ENCODE data around the gene CXCL6.

CXCL6 gene

DNA sequence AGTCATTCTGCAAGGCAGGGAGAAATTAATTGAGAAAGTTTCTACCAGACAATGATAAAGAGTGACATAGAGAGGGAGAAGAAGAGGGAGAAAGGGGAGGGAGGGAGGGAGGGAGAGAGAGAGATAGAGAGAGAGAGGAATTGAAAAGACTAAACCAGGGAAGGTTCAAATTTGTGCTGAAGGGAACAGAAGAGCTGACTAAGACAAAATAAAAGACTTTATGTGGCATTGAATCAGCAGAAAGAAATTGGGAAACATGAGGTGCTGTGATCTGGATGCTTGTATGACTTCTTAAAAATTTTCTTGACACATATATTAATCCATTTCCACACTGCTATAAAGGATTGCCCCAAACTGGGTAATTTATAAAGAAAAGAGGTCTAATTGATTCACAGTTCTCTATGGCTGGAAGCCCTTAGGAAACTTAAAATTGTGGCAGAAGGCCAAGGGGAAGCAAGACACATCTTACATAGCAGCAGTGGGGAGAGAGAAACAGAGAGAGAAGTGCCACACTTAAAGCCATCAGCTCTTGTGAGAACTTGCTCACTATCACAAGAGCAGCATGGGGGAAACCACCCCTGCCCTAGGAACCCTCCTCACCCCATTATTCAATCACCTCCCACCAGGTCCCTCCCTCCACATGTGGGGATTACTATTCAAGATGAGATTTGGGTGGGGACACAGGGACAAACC, 13.5 kb upstream of the CXCL6 start:
- no peak for DNase-seq (ENCODE audit: low spot score)

GRCh38 chr4:73823760-73824159, 12.7 kb upstream of the CXCL6 start:
- no peak for DNase-seq (ENCODE audit: low spot score)
- TF ChIP-seq CTCF (IDR thresholded peaks at IDR 0.05; ENCODE audit: extremely low read depth, missing control alignments) = no peak

More for the DNA sequence above, 13.5 kb upstream of the CXCL6 start:
- TF ChIP-seq CTCF (IDR thresholded peaks at IDR 0.05; ENCODE audit: extremely low read depth, missing control alignments) = no peak

DNA sequence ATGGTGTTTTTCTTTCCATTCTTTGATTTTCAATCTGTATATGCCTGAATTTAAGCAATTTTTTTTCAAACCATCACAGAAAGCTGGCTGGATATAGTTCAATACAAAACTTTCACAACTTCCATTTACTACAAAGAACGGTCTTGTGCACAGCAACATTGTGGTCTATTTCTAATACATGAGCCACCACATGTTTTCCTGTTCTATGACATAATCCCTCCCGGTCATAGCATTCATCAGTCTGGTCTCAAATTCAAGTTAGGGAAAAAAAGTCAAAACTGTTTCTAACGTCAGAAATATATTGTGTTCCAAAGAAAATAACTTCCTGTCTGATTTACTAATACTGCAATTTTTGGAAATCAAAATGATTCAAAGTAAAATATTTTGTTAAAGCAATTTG, 7.5 kb upstream of the CXCL6 start:
- no peak for DNase-seq (ENCODE audit: low spot score)

GRCh38 chr4:73831569-73831968, 4.9 kb upstream of the CXCL6 start:
- TF ChIP-seq CTCF (IDR thresholded peaks at IDR 0.05; ENCODE audit: extremely low read depth, missing control alignments) = no peak
- DNase-seq (ENCODE audit: low spot score) = no peak

More for the DNA sequence above, 7.5 kb upstream of the CXCL6 start:
- no peak for TF ChIP-seq CTCF (IDR thresholded peaks at IDR 0.05; ENCODE audit: extremely low read depth, missing control alignments)

DNA sequence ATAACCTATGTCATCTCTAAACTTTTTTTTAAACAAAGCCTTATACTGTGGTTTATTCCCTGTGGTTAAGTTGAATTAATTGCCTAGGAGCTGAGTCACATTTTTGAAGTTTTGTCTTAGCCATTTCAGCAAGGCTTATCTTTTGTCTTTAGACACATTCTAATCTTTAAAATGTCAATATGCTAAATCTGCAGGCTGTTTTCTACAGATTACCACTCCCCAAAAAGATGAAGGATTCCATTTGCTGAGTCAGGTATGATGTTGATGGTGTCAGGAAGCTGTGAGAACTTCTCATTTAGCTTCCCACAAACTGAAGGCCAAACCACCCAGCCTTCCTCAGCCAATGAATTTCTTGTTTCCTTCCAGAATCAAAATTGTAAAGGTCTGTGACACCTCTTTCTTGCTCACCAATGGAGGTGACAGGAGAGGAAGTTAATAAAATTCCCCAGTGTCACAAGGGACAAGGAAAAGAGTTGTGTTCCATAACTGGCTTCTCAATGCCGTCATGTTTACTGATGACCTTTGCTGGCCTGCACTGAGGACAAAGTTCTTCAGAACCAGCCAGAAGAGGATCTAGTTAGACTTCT, 3.7 kb upstream of the CXCL6 start:
- no peak for TF ChIP-seq CTCF (IDR thresholded peaks at IDR 0.05; ENCODE audit: extremely low read depth, missing control alignments)
- no peak for DNase-seq (ENCODE audit: low spot score)

DNA sequence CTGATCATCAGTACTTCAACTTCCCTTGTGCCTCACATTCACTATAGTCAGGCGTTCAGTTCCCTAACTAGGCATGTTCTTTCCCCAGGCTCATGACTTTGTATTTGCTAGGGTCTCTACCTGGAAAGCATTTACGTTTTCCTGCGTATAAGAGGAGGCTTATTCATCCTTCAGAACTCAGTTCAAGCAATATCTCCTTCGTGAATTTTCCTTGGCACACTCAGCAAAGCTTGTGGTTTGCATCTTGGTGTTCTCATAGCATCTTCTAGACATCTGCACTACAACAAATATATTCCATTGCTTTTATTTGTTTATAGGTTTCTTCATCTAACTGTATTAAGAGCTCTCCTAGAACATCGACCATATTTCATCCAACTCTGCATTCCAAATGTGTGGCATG, 2.6 kb downstream of the CXCL6 start:
- DNase-seq (ENCODE audit: low spot score) = no peak
- no peak for TF ChIP-seq CTCF (IDR thresholded peaks at IDR 0.05; ENCODE audit: extremely low read depth, missing control alignments)

- DNase-seq (ENCODE audit: low spot score) = no peak
- no peak for TF ChIP-seq CTCF (IDR thresholded peaks at IDR 0.05; ENCODE audit: extremely low read depth, missing control alignments)
Observed at GRCh38 chr4:73839715-73840114, 3.2 kb downstream of the CXCL6 start.

All from GM20000 (cell line).